Kidney capillary endothelial cell (primary cell): ENCODE measurements around the gene NUP62.
"Not testable (repeated sequence)": the region's sequence is repeated elsewhere in the genome, so short reads cannot be mapped to it uniquely, and the experiment has no call there.

Experiments used
- DNase-seq: peaks from one replicate; pipeline ENCODE4 v3.0.0-alpha.2; 2018; ENCODE audit warnings: low spot score

Gene NUP62

DNA sequence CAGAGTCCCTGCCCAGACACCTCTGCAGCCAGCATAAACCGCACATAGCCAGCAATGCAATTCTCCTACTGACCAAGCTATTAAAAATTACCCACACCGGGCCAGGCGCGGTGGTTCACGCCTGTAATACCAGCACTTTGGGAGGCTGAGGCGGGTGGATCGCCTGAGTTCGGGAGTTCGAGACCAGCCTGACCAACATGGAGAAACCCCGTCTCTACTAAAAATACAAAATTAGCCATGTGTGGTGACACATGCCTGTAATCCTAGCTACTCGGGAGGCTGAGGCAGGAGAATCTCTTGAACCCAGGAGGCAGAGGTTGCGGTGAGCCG, 4.5 kb downstream of the NUP62 start:
- not testable (repeated sequence) for DNase-seq

DNA sequence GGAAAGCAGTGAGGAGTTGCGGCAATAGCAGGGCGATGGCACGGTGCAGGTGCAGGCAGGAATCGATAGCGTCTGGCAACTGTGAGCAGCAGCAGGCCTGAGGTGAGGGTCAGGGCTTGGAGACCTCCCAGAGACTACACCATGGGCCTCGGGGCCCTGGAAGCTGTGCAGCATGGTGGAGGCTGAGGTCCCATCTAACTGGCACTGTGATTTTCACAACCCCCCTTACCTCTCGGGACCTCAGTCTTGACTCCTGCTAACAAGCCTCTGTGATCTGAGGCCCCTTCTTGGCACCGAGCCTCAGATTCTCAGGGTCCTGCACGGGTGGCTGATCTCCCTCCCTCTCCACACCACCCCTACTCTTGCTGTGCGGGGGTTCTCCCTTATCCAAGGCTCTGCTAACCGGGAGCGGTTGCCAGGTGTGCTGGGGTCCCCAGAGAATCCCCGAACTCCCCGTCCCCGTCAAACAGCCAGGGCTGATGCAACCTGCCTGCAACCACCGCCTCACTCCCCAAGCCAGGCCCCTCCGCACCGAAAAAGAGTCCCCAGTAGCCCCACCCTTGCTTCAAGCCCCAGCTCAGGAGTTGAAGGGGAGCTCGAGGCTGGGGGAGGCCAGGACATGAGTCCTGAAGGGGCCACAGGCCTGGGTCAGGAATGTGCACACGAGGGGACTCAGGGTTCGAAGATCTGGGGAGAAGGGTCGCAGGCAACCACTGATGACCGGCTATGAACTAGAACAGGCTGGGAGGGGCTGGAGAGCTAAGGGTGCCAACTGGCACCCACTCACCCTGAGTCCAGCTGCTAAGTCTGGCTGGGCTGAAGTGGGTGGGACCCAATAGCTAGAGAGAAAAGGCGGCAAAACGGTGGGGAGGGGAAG, 5.1 kb downstream of the NUP62 start:
- DNase-seq: no peak

DNA sequence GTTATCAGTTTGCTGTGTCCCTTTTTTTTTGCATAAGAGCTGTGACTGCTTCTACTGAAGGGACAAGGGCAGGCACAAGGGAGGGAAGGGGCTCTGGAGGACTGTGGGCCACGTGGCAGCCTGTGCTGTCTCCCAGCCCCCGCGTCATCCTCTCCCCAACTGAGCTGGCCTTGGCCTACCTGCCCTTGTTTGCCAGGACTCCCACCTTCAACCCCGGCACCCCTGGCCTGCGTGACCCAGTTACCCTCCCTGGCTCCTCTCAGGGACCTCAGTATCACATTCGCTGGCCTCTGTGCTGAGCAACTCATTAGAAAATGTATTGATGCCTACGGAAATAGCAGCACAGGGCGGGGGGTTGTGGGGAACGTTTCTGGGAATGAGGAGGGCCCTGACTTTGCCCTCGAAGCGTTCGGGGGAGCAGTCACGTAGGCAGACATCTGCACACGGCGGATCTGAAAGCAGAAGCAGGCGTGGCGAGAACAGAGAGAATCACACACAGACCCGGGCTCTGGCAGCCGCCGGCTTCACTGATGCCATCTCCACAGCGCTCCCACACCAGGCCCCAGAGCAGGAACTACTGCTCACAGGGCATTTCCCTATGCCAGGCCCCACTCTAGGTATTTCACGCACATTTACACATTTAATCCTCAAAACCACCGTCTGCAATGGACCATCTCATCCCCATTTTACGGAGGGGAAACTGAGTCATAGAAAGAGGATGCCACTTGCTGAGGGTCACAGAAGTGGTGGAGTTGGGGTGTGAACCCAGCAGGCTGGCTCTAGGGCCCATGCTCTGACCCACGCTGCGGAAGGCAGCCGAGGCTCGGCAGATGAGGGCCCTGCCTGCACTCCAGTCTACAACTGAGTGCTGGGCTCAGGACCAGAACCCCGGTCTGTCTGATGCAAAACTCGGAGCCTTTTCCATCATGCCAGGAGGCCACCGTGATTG, 6.0 kb downstream of the NUP62 start:
- DNase-seq: no peak

DNA sequence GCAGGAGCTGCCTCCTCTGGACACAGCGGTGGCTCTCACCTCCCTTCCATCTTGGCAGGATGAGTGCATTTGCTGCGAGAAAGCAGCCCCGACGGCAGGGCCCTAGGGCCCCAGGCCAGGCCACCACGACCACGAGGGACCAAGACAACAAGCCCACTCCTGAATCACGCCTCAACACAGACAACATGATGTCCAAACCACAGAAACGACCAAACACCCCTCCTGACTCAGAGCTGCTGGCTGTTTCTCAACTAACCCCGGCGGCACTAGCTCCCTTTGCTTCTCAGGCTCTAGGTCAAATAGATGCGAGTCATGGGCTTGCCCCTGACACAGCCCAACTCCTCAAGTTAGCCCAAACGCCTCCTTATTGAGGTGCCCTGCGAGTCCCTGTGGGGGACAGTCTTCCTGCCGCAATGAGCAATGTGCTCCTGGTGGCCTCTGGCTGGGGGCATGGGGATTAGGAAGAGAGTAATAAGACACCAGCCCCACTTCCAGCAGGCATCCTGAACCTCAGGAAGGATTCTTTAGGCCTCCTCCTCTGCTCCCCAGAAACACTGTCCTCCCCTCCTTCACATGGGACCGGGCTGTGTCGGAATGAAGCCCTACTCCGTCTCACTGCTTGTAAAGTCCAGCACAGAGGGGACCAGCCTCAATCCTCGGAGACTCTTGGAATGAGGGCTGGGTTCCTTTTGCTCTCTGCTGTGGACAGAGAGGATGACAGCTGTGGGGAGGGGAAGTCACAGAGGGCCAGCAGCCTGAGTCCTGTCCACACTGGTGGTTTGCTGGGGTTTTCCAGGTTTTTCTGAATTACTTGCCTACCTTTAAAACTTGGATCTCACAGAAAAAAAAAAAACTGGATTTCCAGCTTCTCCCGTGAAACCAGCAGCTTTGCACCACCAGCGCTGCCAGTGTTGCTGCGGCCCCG, 7.2 kb downstream of the NUP62 start:
- no peak for DNase-seq

DNA sequence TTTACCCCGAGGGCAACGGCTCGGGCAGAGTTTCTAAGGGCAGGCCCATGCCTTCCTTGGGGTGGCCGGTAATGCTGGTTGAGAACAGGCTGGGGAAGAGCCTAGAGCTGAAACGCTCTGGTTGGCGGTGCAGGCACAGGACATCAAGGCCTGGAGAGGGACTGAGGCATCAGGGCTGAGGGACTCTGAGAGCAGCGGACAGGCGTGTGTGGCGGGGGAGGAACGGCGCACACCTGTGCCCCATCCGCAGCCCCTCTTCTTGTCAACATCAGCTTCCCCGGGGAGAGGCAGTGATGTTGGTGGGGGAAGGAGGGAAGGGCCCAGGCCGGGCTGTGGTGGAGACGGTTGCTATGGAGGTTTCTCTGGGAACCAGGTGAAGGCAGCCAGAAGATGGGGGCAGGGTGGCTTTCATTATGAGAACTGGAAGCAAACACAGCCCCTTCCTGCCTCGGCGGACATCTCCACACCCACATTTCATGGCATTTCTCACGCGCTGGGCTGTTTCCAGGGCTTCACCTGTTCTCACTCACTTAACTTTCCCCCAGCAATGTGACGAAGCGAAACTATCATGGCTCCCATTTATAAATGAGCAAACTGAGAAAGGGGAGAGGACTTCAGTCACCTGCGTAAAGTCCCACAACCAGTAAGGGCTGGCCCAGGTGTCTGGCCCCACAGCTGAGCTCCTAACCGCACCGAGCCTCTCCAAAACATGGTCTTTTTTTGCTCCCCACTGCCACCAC, 8.5 kb downstream of the NUP62 start:
- no peak for DNase-seq

DNA sequence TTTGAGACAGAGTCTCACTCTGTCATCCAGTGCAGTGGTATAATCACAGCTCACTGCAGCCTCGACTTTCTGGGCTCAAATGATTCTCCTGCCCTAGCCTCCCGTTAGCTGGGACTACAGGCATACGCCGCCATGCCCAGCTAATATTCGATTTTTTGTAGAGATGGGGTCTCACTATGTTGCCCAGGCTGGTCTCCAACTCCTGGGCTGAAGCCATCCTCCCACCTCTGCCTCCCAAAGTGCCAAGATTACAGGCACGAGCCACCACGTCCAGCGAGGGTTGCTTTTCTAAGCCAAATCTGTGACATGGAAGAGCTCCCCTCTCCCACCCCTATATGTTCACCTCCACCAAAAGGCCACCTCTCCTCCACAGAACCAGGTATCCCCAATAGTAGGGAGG, 11.2 kb downstream of the NUP62 start:
- no peak for DNase-seq

DNA sequence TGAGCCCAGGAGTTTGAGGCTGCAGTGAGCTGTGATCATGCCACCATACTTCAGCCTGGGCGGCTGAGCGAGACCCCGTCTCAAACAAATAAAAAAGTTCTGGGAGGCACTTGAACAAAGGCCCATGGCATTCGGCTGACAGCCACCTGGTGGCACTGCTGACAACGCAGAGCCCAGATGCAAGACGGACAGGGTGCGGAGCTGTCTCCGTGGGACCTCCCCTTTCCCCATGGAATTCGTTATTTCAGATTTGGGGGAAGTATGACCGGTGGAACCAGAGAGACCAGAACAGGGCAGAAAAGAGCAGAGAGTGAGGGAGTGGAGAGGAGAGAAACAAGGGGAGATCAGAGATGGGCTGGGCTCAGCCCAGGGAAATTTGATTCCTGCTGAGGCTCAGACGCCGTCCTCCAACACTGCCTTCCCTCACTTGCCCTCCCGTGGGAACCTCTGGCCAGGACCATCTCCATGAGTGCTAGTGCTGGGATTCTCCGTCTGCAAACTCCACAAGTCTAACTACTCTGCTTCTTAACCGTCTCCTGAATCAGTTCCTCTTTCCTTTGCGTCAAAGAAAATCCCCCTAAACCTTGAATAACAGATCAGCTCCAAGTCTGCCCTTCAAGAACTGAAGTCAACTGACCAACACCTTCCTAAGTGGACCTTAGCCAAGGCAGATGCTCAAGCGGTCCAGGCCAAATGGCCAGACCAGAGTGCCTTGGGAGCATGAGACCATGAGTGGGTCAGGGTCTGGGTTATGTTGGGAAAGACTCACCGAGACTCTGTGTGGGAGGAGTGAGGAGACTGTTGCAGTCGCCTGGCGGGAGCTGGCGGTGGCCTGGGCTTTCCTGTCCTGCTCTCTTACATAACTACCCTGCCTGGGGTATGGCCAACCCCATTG, 12.2 kb downstream of the NUP62 start:
- no peak for DNase-seq

DNA sequence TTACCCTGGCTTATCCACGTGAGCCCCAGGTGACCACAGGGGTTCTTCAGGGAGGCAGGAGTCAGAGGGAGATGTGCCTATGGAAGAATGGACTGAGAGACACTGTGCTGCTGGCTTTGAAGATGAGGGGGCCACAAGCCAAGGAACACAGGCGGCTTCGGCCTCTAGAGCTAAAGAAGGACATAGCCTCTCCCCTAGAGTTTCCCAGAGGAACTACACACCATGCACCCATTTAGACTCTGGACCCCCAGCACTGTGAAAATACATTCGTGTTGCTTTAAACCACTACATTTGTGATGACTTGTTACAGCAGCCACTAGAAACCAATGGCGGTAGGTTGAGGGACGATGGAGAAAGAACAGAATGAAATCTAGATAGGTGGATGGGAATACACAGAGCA, 14.0 kb downstream of the NUP62 start:
- no peak for DNase-seq

DNA sequence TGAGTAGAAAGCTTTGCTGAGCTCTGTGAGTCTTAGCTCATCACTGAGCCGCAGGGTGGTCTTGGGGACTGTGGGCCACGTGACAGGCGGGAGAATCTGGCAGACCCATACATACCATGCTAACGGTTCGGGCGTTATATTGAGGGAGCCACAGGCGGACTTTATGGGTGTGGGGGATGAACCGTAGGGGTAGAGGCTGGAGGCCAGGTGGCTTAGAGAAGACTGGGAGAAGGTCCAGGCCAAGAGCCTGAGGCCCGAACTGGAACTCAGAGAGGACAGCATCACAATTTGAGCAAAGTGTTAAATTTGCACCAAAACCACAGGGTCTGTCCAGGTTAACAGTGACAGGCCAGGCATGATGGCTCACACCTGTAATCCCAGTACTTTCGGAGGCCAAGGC, 15.6 kb downstream of the NUP62 start:
- DNase-seq: no peak

DNA sequence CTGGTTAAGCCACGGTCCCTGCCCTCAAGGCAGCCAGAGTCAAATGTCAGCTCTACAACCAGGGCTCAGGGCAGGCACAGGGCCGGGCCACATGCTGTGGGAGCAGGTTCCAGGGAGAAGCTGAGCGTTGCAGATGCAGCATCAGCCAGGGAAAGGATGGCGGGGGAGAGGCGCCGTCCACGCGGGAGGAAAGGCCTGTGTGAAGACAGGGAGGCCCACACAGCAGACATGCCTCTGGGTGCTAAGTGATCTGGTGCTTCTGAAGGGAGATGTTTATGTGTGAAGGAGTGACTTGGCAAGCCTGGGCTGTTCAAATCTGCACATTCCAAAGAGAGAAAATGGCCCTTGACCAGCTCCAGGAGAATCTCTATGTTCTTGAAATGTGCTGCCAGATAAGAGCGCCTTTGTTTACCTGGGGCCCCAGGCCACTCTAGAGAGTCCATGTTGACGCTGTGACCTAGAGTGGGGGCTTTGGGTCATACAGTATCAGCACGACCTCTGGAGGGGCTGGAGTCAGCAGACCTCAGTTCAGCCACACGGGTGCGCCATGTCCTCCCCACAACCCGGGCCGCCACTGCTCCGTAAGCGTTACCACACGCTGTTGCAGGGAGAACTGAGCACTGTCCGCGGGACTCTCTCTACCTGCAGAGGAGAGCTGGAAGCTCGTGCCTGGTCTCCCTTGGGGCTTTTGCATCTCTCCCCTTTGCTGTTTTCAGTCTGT, 16.2 kb downstream of the NUP62 start:
- DNase-seq: no peak

DNA sequence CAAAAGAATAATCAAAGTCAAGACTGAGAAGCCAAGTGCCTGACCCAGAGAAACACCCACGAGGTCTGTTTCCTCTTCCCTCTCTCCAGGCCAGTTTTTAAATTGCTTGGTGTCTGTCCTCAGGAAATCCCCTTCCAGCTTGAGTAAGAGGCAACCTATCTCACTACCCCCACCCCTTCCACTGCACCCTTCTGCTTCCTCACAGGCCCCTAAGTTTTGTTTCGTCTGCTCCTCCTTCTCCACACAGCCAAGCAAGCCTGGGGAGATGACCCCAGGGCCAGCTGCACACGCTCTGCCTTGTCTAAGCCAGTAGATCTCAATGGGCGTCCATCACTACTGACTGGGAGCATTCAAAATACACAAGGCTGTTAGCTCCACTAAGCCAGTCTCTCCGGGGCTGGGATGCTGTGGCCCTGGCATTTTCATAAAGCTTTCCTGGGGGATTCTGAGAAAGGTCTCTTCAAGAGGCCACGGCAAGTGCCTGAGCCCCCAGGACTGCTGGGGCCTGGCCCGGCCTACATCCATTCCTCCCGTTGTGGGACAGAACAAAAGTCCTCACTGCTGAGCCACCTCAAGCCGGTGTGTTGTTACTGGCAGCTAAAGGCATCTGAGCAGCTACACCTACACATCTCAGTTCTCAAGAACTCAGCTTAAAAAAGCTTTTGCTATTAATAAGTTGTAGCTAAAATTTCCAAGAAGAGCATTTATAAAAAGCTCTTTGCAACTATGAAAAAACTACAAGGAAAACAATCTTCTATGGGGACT, 17.7 kb downstream of the NUP62 start:
- DNase-seq: no peak

DNA sequence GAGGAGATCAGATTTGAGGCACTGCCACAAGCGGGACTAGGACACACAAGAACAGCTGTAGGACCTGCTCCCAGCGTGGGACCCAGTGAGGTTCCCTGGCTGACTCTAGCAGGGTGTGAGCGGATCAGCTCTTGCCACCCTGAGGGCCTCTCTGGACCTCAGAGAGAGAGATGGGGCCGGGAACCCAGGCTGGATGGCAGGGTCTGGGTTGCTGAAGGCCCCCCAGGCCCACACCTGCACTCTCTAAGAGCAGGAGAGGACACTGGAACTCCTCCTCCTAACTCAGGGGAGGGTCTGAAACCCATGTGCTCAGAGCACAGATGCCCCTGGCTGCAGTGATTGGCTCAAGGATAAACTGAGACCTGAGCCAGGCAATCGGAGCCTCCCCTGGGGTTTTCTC, 19.1 kb downstream of the NUP62 start:
- no peak for DNase-seq

DNA sequence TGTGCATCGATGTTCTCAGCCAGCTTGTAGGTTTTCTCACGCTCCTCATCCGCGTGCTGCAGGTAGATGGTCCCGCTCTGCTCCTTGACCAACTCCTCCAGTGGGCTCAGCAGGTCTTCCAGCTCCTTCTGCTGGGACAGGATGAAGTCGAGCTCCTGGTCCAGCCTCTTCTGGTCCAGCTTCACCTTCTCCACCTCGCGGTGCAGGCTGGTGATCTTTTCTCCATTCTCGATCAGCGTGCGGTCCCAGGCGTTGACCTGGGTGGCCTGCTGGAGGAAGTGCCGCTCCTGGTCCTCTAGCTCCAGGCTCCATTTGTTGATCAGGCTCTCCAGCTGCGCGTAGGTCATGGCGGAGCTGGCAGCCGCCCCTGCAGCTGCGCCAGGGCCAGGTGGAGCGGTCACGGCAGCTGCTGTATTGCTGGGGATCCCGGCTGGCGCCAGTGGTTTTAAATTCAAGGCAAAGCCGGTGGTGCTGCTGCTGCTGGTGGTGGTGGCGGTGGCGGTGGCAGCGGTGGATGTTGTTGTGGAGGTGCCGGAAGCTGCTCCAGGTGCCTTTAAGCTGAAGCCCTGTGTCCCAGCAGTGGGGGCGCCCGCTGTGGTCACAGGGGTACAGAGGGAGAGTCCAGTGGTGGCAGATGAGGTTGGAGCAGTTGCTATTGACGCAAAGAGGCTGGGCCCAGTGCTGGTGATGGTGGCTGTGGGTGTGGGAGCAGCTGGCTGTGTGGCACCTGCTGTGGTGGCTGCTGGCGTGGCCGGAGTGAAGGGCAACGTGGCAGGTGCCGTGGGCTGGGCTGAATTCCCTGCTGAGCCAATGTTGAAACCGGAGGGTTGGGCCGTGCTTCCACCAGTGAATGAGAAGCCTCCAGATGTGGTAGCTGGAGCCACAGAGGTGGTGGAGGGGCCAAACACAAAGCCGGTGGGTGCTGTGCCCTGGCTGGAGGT, 20.6 kb downstream of the NUP62 start:
- no peak for DNase-seq

DNA sequence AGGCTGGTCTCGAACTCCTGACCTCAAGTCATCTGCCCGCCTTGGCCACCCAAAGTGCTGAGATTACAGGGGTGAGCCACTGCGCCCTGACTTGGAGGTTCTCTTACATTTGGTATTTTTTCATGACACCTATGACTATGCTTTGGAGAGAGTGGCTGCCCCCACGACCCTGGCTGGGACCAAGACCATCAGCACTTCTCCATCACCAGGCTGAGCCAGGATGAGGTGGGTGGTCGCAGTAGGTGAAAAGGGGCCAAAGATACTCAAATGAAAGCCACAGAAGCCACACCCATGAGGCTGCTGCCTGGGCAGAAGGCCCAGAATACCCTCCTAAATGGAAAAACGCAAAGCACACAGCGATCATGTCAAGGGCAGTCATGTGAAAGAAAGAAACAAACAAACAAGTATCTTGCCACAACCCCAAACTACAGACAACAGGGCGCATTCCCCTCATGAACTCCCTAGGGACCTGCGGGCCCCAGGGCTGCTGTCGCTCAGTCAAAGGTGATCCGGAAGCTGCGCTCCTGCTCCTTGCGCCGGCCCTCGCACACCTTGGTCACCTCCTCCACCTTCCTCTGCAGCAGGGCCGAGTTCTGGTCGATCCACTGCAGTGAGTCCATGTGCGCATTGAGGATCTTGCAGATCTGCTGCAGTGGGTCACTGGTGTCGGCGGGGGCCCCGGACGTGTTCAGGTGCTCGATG, 21.4 kb downstream of the NUP62 start:
- no peak for DNase-seq

DNA sequence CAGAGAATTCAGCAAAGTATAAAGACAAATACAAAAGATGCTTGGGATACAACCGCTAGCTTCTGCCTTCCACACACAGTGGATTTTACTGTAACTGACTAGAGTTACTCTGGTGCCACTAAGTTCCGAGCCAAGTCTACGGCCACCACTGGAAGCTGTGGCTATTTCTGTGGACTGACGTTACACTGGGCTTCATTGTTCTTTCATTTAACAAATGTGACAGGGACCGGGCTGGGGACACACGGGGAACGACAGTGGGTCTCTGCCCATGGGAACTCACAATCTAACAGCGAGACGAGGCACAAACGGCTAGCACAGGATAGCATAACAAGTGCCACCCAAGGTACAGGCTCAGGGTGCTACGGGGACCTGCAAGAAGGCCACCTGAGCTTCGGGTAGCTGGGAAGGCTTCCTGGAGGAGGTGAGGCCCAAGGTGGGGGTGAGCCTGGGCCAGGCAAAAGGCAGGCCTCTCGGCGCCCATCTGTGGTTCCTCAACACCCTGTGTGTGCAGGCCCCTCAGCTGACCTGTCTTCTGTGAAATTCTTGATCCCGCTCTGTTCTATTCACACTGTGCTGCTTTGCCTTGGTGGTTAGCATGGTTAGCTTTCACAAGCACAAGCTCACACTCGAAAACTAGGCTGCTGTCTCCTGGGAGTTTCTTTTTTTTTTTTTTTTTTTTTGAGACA, 22.3 kb downstream of the NUP62 start:
- no peak for DNase-seq

DNA sequence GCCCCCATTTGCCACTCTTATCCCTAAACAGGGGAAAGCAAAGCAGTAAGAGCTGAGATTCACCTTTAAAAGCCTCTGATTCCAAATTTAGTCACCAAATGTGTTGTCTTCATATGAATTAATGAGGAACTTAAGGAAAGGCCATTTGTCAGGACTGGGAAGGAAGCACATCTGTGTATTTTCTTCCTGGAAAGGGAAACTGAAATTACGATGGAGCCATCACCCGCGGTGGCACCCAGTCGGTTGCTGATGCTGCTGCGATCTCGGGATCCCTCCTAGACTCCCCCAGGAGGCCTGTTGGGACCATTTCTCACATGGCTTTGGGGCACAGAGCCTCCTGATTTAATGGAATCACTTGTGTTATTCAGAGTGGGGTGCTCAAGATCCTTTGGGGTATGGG, 25.2 kb downstream of the NUP62 start:
- no peak for DNase-seq
